ENCODE measurements around the gene TNRC6C.
A peak's percentile ranks its signal among the peaks of the same experiment; 100 is the strongest.

TNRC6C gene

DNA sequence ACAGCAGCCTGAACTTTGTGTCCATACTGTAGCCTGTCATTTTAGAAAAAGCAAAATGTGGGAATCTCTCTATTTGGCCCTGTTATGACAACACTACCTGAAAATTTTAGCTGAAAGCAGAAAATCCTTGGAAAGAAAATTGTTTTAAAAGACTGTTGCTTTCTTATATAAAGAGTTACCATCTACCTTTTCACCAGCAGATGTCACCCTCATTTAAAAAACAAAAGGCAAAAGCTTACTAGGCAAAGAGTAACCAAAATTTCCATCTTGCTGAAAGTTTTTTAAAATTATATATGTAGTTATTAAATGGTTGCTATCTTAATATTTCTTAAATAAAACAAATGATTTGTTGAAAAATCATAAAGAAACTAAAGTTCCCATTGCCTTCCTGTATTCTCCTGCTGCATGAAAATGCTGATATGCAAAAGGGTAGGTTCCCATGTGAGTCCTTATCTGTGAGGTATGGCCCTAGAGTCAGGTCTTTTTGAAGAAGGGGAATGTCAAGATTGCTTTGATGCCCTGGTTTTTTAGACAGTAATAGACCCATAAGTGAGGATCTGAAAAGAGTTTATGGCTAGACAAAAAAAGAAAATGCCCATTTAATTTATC is 61.0 kb downstream of the TNRC6C start:
- DNase-seq: no peak

DNA sequence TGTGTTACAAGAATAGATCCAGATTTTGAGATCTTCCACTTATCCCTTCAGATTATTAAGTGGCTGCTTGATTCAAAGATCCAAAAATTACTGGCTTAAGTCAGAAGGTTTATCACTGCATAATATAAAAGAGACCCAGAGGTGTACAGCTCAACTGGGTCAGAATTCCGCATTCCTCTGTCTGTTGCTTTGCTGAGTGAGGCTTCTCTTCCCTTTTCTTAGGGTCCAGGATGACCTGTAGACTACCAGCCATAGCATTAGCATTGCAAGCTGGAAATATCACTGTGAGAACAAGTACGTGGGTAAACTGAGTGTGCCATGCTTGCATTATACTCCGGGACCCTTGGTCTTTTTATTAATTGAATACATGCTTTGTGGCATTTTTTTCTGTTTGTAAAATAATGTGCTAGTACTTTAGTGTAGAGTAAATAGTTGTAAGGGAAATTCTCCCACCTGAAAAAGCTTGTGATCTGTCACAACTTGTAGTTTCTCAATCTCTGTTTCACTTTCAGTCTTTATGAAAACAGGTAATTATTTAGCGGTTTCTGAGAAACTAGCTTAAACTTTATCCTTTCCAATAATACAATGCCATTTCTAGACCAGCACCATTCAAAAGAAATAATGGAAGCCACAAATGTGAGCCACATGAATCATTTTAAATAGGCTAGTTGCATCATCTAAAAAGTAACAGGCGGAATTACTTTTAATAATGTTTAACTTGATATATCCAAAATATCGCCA is 61.6 kb downstream of the TNRC6C start:
- no peak for DNase-seq

DNA sequence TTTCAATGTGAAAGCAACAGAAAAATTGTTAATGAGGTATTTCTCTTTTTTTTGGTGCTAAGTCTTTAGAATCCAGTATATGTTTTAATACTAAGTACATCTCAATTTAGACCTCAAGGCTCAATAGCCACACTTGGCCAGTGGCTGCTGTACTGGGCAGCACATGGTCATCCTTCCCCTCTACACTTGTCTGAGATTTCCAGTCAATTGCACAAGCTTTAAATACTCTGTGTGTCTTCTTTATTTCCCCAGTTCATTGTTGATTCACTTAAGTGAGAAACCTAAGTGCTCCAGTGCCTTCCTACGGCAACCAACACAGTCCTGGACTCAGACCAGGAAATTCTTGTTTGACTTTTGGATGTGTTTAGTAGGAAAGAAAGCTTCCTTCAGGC is 62.2 kb downstream of the TNRC6C start:
- DNase-seq: no peak

DNA sequence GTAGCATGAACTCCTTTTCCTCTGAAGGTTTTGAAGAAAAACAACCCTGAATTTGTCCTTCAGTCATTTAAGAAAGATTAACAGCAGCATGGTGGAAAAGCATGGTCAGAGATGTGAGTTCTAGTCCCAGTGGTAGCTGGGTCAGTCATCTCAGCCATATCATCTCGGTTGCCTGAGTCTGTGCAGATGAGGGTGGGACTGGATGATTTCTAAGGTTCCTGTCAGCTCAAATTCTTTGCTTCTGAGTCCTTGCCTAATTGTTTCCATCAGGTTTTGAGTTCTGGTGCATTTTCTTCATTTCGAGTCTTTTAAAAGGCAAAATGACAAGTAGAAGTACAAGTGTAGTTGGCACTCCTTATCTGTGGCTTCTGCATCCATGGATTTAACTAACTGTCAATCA is 63.9 kb downstream of the TNRC6C start:
- no peak for DNase-seq

DNA sequence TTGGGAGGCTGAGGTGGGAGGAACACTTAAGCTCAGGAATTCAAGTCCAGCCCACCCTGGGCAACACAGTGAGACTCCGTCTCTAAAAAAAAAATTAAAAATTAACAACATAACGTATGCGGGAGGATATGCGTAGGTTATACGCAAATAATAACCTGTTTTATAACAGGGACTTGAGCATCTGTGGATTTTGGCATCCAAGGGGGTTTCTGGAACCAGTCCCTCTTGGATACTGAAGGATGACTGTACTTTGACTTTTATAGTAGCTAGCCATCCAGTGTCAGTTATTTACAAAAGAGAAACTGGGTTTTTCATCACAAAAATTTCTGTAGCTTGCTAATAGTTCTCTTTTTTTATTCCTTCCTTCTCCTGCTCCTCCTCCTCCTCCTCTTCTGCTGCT is 64.5 kb downstream of the TNRC6C start:
- no peak for DNase-seq

DNA sequence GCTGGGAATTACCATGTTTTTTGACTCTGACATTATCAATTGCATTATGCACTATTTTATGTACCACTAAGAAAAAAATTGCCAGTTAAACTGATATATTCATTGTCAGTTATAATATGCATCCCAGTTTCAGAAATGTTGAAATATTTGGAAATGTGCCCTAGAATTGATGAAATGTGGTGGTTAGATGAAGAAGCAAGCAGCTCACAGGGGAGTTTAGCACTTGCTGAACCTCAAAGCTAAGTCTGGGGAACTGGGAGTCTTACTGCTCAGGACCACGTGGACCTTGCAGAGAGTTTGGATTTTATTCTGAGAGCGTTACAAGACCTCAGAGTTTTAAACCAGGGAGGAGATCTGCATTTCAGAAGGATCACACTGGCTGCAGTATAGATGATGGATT is 67.9 kb downstream of the TNRC6C start:
- DNase-seq: no peak

DNA sequence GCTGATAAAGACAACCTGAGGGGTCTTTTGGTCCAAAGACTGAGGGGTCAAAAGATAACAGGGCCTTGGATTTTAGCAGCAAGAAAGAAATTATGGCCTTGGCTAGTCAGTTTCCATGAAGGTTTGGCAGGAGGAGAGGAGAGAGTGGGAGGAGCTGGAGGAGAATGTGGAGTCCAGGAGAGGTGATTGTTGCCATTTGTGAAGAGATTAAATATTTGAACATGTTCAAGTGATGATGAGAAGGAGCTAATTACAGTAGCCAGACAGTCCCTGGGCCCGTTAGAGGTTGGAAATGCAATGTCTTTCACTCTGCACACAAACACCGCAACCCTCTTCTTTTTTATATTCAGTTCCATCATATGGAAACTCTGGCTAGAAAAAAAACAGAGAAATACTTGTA is 68.6 kb downstream of the TNRC6C start:
- DNase-seq: no peak

DNA sequence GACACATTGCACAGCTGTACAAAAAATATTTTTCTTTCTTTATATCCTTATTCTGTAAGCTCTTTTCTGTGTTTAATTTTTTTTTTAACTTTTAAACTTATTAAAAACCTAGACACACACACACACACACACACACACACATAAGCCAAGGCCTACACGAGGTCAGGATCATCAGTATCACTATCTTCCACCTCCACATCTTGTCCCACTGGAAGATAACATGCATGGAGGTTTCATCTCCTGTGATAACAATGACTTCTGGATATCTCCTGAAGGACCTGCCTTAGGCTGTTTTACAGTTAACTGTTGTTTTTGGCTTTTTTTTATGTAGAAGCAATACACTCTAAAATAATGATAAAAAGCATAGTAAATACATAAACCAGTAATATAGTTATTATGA is 71.2 kb downstream of the TNRC6C start:
- no peak for DNase-seq

DNA sequence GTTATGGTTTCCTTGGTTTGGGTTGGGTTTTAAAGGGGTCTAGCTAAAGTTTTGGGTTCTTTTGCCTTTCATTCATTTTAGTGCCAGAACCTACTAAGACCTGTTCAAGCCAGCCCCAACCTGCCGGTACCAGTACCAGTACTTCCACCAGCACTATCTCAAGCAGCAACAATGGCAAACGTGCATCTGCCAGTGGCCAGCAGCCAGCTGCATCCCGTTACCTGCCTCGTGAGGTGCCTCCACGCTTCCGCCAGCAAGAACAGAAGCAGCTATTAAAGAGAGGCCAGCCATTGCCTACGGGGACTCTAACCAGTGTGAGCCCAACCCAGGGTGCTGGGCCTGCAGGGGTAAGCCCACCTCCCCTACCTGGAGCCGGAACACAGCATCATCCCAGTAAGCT is 72.9 kb downstream of the TNRC6C start:
- DNase-seq: no peak

DNA sequence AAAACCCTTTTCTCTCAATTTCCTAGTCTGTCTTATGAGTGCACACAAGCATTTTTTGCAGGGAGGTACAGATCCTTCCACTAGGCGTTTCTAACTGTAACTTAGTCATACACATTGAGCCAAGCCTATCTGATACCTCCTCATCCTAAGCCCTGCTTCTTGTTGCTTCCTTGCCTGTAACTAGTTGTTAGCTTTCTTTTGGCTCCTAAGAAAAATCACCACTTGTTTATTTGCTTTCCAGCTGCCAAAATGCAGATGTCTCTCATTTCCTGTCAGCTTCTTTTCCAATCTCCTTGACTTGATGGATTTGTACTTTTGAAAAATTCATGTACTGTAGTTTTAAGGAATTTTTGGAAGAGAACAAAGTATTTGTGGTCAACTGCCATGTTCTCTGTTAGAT is 73.7 kb downstream of the TNRC6C start:
- no peak for DNase-seq

DNA sequence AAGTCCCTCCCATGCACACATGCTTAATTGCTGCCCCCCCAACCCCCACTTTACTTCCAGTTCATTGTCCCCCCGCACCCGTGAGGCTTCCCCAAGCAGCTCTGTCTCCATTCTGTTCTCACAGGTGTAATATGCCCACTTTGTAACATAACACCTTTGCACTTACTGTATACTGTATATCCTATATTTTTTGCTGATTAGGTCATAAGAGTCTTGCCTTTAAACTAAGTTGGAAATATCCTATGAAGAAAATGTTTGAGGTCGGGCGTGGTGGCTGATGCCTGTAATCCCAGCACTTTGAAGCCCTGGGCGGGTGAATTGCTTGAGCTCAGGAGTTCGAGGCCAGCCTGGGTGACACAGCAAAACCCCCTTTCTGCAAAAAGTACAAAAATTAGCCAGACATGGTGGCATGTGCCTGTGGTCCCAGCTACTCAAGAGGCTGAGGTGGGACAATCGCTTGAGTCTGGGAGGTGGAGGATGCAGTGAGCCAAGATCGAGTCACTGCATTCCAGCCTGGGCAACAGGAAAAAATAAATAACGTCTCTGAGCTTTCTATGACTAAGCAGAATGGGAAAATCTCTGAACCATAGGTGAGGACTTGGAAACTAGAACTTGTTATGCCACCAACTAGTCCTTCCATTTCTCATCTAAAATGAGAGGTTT is 76.1 kb downstream of the TNRC6C start:
- DNase-seq: no peak

DNA sequence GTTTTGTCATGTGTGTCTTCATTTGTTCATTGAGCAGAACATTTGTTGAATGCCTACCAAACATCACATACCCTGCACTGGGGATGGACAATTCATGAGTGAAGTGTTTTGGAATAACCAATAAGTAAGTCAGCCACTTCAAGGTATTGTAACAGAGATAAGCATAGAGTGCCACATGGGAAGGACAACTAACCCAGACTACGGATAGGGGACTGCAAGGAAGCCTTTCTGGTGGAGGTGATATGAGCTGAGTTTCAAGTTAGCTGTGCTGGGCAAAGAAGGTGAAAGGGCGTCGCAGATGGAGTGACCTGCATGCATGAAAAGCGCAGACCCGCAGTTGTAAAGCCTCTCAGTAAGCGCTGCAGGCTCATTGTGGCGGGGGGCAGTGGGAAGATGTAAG is 78.8 kb downstream of the TNRC6C start:
- DNase-seq: no peak

DNA sequence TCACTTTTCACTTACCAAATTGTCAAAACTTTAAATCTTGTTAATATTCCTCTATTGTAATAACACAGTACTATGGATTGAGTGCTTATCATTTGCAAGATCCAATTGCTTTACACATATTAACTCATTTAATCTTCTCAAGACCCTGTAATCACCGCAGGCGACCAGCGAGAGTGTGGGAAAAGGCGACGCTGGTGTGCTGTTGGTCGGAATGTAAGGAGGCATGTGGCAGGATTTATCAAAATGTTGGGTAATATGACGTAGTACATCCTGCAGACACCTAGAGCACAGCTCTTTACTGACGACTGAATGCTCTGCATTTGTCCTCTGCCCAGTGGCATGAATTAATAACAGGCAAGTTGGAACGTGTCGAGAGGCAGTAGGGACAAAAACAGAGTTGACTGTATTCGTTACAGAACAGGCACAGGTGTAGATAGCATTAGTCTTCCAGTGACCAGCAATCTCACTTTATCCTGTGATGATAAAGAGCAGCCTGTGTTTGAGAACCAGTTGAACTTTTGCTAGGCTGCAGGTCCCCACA is 80.3 kb downstream of the TNRC6C start:
- no peak for DNase-seq

DNA sequence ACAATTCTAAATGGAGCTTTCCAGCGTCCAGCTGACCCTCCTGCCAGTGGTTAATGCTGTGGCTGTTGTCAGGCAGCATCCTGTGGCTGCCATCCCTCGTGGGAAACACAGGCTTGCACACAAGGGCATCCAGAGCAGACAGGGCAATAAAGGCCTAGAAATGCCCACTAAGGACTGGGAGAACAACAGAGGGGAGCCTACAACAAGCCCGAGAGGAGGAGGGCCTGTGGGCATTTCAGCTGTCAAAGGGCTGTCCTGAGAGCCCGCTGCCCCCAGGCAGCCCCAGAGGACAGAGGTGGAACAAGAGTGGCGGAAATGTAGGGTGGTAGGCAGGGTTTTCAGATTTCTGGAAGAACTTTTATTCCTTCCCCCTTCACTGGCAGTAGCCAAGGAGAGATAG is 81.1 kb downstream of the TNRC6C start:
- DNase-seq: no peak

DNA sequence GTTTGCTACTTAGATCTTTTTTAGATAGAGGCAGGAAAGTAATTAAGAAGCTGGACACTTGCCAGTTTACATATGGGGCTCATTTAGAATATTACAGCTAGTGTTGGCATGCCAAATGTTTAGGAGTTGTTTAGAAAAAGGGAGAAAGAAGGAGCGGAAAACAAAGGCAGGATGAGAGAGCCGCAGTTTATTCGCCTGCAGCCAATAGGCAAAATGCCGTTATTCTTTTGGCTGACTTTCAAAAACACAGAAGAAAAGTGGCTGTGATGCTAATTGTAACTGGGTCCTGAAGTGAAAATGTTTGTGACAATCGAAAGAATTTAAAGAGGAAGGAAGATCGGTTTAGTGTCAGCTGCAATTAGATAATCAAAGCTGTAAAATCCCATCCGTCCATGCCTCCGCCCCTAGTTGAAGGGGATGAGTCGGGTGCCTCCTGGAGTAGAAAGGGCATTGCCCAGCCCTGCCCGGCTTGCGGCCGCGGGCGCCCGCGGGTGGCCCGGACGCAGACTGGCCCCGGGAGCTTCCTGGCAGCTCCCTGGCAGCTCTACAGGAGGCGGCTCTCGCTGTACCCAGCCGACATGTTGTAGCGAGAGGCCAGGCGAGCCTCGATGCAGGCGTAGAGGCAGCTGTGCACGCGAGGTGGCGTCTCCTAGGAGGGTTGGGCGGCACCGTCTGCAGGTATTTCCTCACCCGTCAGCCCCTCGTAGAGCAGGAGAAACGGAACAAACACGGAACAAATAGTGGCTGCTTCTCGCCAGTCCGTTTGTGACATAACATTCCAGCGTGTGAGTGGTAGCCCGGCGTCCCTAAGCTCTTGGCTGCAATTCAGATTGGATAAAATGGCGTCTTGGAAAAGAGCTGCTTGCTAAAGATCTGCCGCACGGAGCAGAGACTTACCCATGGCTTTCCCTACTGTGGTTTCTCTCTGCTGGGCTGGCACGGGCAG is 82.2 kb downstream of the TNRC6C start:
- peak; percentile 60 for DNase-seq

DNA sequence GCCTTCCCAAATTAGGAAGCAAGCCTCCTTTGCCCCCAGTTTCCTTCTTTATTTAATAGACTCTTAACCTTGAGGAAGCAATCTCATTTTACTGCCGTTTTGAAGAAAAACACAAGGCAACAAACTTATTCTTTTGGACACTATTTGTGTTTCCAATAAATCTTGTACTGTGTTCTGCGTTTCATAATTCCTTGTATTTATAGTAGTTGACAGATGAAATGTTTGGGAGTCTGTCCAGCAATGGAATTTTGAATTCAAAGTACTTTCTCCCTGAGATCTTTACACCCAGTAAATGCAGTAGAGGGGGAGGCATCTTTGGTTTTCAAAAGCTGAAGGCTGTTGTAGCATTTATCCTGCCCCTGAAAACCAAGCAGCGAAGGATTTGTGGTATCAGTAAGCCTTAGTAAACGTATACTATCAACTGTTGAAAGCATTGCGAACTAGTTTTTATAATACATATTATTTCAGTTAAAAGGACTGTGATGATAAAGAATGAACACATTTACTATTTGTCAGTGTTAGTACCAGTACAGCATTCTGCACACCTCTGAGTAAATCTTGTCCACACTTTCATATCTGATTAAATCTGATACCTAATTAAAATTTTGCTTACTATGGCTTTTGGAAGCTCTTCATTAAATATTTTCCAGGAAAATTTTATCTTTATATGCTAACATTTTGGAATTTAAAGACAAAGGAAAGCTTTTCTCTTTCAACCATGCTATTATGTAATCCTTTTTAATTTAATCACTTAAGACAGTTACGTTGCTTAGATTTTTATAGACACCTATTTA is 83.1 kb downstream of the TNRC6C start:
- DNase-seq: no peak

DNA sequence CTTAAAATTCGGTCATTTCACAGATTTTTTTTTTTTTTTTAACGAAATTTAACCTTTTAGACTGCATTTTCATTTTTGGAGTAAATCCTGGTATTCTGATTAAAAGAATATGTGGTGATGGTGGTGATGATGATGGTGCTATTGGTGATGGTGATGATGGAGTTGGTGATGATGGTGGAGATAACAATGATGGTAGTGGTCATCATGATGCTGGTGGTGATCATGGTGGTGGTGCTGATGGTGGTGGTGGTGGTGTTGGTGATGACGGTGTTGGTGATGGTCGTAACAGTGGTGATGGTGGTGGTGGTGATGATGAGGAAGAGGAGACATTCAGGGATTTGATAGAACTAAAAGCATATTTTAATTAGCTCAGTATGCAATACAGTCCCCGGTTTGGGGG is 84.0 kb downstream of the TNRC6C start:
- DNase-seq: no peak

DNA sequence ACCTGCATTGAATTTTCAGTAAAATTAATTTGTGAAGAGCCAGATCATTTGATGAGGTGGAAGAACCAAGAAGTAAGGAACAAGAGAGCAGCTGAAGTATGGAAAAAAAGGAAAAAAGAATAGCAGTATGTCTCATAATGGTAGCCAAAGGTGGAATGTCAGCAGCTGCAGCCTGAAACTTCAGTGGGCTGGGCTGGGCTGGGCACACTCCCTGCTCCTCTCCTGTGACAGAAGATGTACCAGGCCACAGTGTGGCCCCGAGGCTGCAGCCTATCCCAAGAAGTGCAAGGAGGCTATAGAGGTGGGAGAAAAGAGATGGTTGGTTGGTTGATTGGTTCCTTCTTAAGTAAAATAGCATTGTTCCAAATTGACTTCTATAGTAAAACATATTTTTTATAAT is 84.5 kb downstream of the TNRC6C start:
- DNase-seq: no peak

DNA sequence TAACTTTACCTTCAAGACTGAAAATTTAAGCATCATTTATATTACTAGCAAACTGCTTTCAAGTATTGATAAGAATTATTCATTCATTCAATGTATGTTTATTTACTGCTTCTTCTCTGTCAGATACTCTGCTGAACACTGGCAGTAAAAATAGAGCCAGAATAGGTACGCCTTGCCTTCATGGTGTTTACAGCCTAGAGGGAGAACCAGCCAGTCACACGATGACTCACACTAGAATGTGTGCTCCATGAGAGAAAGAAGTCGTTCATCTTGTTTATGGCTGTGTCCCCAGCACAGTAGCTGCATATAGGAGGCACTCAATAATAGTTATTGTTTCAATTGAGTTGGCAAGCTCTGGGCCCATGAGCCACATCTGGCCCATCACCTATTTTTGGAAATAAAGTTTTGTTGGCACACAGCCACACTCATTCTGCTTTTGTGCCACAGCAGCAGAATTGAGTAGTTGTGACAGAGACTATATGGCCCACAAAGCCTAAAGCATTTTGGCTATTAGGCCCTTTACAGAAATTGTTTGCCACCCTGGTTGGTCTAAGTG is 85.9 kb downstream of the TNRC6C start:
- DNase-seq: no peak

DNA sequence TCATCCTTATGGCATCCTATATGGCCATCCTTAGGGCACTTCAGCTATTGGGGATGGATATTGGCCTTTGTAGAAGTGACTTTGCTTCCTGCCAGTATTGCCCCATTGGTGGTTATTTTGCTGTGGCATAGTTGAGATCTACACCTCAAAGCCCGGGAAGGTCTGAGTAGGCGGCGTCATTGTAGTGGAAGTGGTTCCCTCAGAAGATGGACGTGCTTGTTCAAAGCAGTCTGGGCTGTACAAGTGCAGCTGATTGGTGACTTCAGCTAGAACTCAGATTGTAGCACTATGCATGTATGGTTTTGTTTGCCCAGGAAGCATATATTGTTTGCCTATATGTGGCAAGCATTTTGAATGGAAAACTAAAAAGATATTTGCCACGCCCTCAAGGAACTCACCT is 86.8 kb downstream of the TNRC6C start:
- no peak for DNase-seq

DNA sequence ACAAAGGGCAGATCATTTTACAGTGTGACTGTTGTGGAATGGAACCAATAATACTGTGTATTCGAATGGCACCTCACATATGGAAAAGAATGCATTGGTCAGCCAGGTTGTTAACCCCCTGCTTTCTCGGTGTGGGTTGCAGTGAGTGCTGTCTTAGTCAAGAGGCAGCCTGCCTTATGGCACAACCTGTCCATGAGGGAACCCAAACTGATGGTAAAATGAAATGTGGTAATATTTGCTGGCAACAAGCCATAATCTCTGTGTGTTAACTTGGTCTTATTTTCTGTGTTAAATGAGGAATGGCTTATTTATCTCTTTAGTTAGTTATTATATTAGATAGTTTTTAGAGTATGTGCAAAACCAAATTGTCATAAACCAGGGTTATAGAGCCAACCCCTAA is 88.4 kb downstream of the TNRC6C start:
- DNase-seq: no peak

Measured in CD4-positive, alpha-beta T cell treated with Interleukin-17A for 4 hours (primary cell).